Measurements from ENCODE around the gene TRMT2B. TPM values are rescaled to one million over a fixed set of nuclear protein-coding genes. Genes with fewer than 3 reads are reported as not detected.

Gene TRMT2B
- total and polyA plus RNA-seq, 10 of the 15 experiments (the other 5 are each of a cell fraction or from before 2014, with no cell fraction given), result 2.5 to 14.2 (median 11.5) TPM

GRCh38 chrX:100976211-100976610 is 75.7 kb downstream of the TRMT2B start:
- TF ChIP-seq BHLHE40 (IDR thresholded peaks at IDR 0.05; ENCODE audit: borderline replicate concordance in 1 of 2, low read depth in 2 of 2, low read length in 1 of 2) (no peak), KDM1A (IDR thresholded peaks at IDR 0.05; ENCODE audit: borderline replicate concordance) (no peak), CEBPB (IDR thresholded peaks at IDR 0.05; ENCODE audit: borderline replicate concordance in 1 of 2, low read depth in 2 of 2, low read length in 2 of 2) (no peak), EZH2 (IDR thresholded peaks at IDR 0.05; ENCODE audit: borderline replicate concordance, control insufficient read depth, low read depth, low read length) (no peak), EED (IDR thresholded peaks at IDR 0.05; ENCODE audit: low read depth) (no peak), RELB (IDR thresholded peaks at IDR 0.05; ENCODE audit: low read depth) (no peak), NR2F1 (conservative IDR thresholded peaks at IDR 0.05) (no peak), NR2C2 (IDR thresholded peaks at IDR 0.05; ENCODE audit: borderline replicate concordance, control insufficient read depth, insufficient read length, low read depth) (no peak), ZZZ3 (IDR thresholded peaks at IDR 0.05; ENCODE audit: control insufficient read depth, insufficient read length, low read depth) (no peak), FOS (IDR thresholded peaks at IDR 0.05; ENCODE audit: borderline replicate concordance, extremely low read depth, insufficient read length) (no peak), IKZF2 (IDR thresholded peaks at IDR 0.05) (no peak), CTCF (IDR thresholded peaks at IDR 0.05 in 2 of 3, conservative IDR thresholded peaks at IDR 0.05 in 1 of 3; ENCODE audit: control insufficient read depth in 2 of 3, extremely low read depth in 1 of 3, insufficient read depth in 1 of 3, low read depth in 3 of 3, low read length in 3 of 3) (no peak), RUNX3 (IDR thresholded peaks at IDR 0.05; ENCODE audit: low read length) (no peak), RB1 (IDR thresholded peaks at IDR 0.05; ENCODE audit: borderline replicate concordance) (no peak), FOXK2 (IDR thresholded peaks at IDR 0.05) (no peak)
- no peaks in the 10 kb centered on the region for H3K4me1 ChIP-seq (ENCODE audit: control insufficient read depth, insufficient read depth, low read length)
- no peaks in the 10 kb centered on the region for H3K36me3 ChIP-seq (ENCODE audit: control insufficient read depth in 2 of 2, insufficient read depth in 2 of 2, low read length in 1 of 2)
- no peaks in the 10 kb centered on the region for H3K79me2 ChIP-seq (ENCODE audit: control insufficient read depth, insufficient read depth, low read length)
- in situ Hi-C loops (cut with MboI), result no loop called here
- H3K4me2 ChIP-seq (ENCODE audit: control insufficient read depth, insufficient read depth), result no peak overlapping the region
- ChIA-PET RAD21 (ENCODE audit: unreplicated experiment) (no interaction called here), POLR2A (no interaction called here), CTCF (no interaction called here), SMC1A (ENCODE audit: uncharacterized antibody, unreplicated experiment) (no interaction called here)
- FAIRE-seq, result no peak
- DNase-seq (ENCODE audit: low read depth, low spot score), result no peak
- ATAC-seq, result no peak
- no peaks in the 10 kb centered on the region for H4K20me1 ChIP-seq (ENCODE audit: control insufficient read depth, insufficient read depth)
- no peaks in the 10 kb centered on the region for H3K9me3 ChIP-seq (replicated peaks; ENCODE audit: control insufficient read depth, insufficient read depth, low read length)
- H2AFZ ChIP-seq (ENCODE audit: control insufficient read depth, low read depth, low read length), result no peak overlapping the region
- no peaks in the 10 kb centered on the region for H3K27me3 ChIP-seq (replicated peaks in 1 of 2; ENCODE audit: control insufficient read depth in 2 of 2, insufficient read depth in 2 of 2, low read length in 1 of 2)
- no TSS peak for BruUV-seq (replicated peaks)
- intact Hi-C loops (cut with micrococcal nuclease; ENCODE audit: unreplicated experiment), result no loop called here
- H3K9ac ChIP-seq (ENCODE audit: control insufficient read depth, insufficient read depth, low read length), result no peak overlapping the region
- H3K27ac ChIP-seq (ENCODE audit: control insufficient read depth, insufficient read depth), result no peak overlapping the region
- 74% methylated on average over 1 of the region's 1 CpG for whole genome bisulfite sequencing (ENCODE audit: insufficient coverage, insufficient replicate concordance, low lambda C conversion rate, missing lambda C conversion rate)
- no peak overlapping the region for H3K4me3 ChIP-seq

All from GM12878 (cell line).